ENCODE results near the gene PCDHGB5.

Gene PCDHGB5

DNA sequence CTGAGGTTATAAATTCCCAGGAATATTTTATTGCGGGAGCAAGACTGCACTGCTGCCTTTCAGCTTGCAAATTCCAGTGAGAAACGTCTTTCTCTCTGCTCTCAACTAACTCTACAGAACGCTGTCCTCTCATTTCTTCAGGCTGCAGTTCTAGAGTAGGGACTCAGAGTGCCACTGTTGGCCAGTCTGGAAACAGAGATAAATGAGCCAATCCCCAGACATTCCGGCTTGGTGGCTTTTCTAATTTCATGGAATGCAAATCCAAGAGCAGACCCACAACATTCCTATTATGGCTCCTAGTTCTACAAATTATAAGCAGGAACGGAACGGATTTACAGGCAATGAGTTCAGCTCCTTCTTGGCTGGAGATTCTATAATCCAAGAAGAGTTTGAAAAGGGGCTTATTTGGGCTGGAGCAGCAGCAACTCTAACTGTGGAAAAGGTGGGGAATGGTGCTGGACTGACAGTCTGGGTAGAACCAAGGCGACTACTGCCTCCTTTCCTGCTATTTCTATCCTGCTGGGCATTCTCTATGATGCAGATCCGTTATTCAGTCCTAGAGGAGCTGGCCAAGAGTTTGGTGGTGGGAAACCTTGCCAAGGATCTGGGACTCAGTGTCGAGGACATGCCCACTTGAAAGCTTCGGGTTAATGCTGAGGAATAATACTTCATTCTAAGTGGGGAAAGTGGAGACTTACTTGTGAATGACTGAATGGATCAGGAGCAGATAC lies 41.8 kb downstream of the PCDHGB5 start:
- DNase-seq (ENCODE audit: low read depth in 2 of 3, low spot score in 2 of 3), result no peak

DNA sequence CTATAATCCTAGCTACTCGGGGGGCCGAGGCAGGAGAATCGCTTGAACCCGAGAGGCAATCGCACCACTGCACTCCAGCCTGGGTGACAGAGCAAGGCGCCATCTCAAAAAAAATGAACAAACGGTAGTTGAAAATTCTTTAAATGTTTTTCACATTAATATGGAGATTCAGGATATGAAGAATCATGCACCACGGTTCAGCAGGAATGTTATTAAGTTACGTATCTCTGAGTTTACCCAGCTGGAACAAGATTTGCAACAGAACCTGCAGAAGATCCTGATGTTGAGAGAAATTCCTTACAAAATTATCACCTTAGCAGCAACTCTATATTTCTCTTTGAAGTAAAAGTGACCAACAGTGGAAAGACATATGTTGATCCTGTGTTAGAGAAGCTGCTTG lies 42.6 kb downstream of the PCDHGB5 start:
- DNase-seq (ENCODE audit: low read depth in 2 of 3, low spot score in 2 of 3), result no peak

DNA sequence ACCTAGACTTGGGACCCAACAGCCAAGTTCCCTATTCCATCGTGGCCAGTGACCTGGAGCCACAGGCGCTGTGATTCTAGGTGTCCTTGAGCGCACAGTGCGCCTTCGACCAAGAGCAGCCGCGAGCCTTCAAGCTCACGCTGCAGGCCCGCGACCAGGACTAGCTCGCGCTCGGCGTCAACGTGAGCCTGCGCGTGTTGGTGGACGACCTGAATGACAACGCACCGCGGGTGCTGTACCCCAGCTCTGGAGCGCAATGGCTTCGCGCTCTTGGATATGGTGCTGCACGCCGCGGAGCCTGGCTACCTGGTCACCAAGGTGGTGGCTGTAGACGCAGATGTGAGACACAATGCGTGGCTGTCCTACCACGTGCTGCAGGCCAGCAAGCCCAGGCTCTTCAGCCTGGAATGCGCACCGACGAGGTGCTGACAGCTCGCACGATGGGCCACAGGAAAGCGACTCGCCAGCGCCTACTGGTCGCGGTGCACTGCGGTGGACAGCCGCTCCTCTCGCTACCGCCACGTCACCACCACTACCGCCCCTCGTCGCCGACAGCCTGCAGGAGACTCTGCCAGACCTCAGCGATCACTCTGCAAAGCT lies 43.9 kb downstream of the PCDHGB5 start:
- DNase-seq (ENCODE audit: low read depth in 2 of 3, low spot score in 2 of 3), result no peak

Measured in activated CD8-positive, alpha-beta memory T cell treated with anti-CD3 and anti-CD28 coated beads for 48 hours (primary cell).